DMS153 treated with DMSO at 0.1 percent for 48 hours (cell line): ENCODE measurements around the gene RCOR2.
A peak's percentile ranks its signal among the peaks of the same experiment; 100 is the strongest.

ENCODE experiments used
- DNase-seq: peaks from one replicate; lab custom pipeline; 2025; ENCODE audit not compliant: unreplicated experiment; lab: John Stamatoyannopoulos, UW

Gene RCOR2

GRCh38 chr11:63923319-63923718 is 6.4 kb upstream of the RCOR2 start:
- DNase-seq: no peak

- no peak for DNase-seq
These were observed 5.8 kb upstream of the RCOR2 start for GRCh38 chr11:63922673-63923192.

- DNase-seq: no peak
These were observed 4.0 kb upstream of the RCOR2 start for GRCh38 chr11:63920939-63921417.

- no peak for DNase-seq
These were observed 3.4 kb upstream of the RCOR2 start for GRCh38 chr11:63920126-63920938.

GRCh38 chr11:63919267-63920125 is 2.5 kb upstream of the RCOR2 start:
- peak; percentile 25 for DNase-seq

- peak; percentile 21 for DNase-seq
These were observed 1.7 kb upstream of the RCOR2 start for GRCh38 chr11:63918507-63919191.

- peak; percentile 61 for DNase-seq
These were observed 935 bp upstream of the RCOR2 start for GRCh38 chr11:63917692-63918506.

- DNase-seq: peak; percentile 14
These were observed 765 bp downstream of the RCOR2 start for GRCh38 chr11:63915961-63916836.

GRCh38 chr11:63914896-63915691 is 1.9 kb downstream of the RCOR2 start:
- no peak for DNase-seq

GRCh38 chr11:63913866-63914830 is 2.8 kb downstream of the RCOR2 start:
- DNase-seq: no peak

GRCh38 chr11:63912678-63913077 is 4.3 kb downstream of the RCOR2 start:
- DNase-seq: no peak

GRCh38 chr11:63911876-63912275 is 5.1 kb downstream of the RCOR2 start:
- DNase-seq: no peak

GRCh38 chr11:63911440-63911839 is 5.5 kb downstream of the RCOR2 start:
- DNase-seq: no peak

GRCh38 chr11:63910675-63911074 is 6.3 kb downstream of the RCOR2 start:
- no peak for DNase-seq

- DNase-seq: no peak
These were observed 7.1 kb downstream of the RCOR2 start for GRCh38 chr11:63909591-63910506.
